B cell (primary cell): ENCODE results near the gene UBQLN4.

Source experiments
- EZH2 ChIP-seq: IDR thresholded peaks from 2 replicates; pipeline ENCODE4 v1.6.1; 2012; ENCODE audit warnings: borderline replicate concordance, low read depth, mild to moderate bottlenecking, moderate library complexity, low read length; ENCODE audit not compliant: insufficient read depth, poor library complexity, severe bottlenecking
- TF ChIP-seq, protein P1 (sequence below): fragments of 200-600 bp; IDR thresholded peaks from one replicate; pipeline ENCODE4 v1.8.0; 2022; ENCODE audit warnings: antibody characterized with exemption, mild to moderate bottlenecking

DNA sequence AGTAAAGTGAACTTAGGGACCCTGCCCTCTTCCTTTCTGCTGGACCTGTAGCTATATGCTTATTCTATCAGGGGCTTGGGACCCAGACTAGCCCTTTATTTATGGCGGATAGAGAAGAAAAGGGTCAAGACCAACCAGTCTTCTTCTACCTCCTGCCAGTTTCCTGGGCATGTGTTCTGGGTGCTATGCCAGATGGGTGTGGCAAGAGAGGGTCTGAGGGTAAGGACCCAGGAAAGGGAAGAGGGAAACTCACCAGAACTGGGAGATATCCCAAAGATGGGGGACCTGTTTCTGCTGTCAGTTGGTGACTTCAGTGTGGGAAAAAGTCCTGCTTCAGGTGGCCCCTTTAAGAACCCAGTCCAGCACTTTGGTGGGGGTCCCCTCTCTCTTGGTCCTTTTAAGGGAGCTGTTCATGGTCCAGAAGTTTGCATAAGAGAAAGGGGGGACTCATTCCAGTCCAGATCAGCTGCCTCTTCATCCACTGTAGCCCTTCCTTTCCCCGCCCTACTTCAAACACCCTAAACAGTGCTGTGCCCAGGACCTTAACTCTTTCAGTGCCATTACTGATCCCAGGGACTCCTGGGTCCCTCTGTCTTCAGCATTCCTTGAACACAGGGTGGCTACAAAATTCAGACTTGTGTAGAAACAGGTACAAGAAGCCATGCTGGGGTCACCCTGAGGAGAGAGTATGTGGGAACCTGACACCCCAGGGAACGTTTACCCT lies 51.2 kb downstream of the UBQLN4 start:
- TF ChIP-seq, protein P1, sequence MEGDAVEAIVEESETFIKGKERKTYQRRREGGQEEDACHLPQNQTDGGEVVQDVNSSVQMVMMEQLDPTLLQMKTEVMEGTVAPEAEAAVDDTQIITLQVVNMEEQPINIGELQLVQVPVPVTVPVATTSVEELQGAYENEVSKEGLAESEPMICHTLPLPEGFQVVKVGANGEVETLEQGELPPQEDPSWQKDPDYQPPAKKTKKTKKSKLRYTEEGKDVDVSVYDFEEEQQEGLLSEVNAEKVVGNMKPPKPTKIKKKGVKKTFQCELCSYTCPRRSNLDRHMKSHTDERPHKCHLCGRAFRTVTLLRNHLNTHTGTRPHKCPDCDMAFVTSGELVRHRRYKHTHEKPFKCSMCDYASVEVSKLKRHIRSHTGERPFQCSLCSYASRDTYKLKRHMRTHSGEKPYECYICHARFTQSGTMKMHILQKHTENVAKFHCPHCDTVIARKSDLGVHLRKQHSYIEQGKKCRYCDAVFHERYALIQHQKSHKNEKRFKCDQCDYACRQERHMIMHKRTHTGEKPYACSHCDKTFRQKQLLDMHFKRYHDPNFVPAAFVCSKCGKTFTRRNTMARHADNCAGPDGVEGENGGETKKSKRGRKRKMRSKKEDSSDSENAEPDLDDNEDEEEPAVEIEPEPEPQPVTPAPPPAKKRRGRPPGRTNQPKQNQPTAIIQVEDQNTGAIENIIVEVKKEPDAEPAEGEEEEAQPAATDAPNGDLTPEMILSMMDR: no peak
- no peak for TF ChIP-seq EZH2
